ENCODE data around the gene SLC31A1. TPM values are rescaled to one million over a fixed set of nuclear protein-coding genes. Genes with fewer than 3 reads are reported as not detected.

Gene SLC31A1
- total RNA-seq, result 10 to 100 TPM in 2 of 3 donors, 1 to 10 TPM in 1; 7.9 to 27.8 (median 11.8) TPM
- total RNA-seq (2013), result 6.4 TPM

- H3K4me3 ChIP-seq (ENCODE audit: low read length), result peak within 1 kb of the TSS; percentile 96
- DNase-seq, result peak; percentile 96 to 99
- peak within 1 kb of the TSS; percentile 92 for H3K27ac ChIP-seq (ENCODE audit: low read length)
- no peaks in the 10 kb centered on the region for H3K27me3 ChIP-seq (ENCODE audit: control insufficient read depth, insufficient read depth, low read length)
- Mint-ChIP-seq H3K27me3 (ENCODE audit: low read depth in 2 of 2) (no peaks in the 10 kb centered on the region), H3K27ac (peak within 1 kb of the TSS; percentile 82 to 92), H3K4me3 (peak within 1 kb of the TSS; percentile 97), H3K9me3 (no peaks in the 10 kb centered on the region), H3K36me3 (no peaks in the 10 kb centered on the region), H3K4me1 (peaks cover 44 to 52% of the 10 kb centered on the region in 2 donors)
- WGBS (ENCODE audit: insufficient coverage), result under 1% methylated on average over 65 of the region's 65 CpGs
- intact Hi-C loops (cut with micrococcal nuclease), result loop anchor here (1.0 to 5.0 kb wide), 3 partner anchors 54 to 190 kb away; partner anchors contain the start of genes C9orf43, CDC26, POLE3 and PRPF4
- ATAC-seq, result peak; percentile 91 to 99 (median 95)
- TF ChIP-seq CTCF (IDR thresholded peaks at IDR 0.05), result no peak
- peaks cover 21% of the 10 kb centered on the region for H3K4me1 ChIP-seq (ENCODE audit: control insufficient read depth, insufficient read depth, low read length)
- no peaks in the 10 kb centered on the region for H3K9me3 ChIP-seq (ENCODE audit: control insufficient read depth, insufficient read depth, low read length)
- no peaks in the 10 kb centered on the region for H3K36me3 ChIP-seq (ENCODE audit: control insufficient read depth, insufficient read depth, low read length)
Measured at GRCh38 chr9:113221003-113221799, at the start of gene SLC31A1, which contains the start of gene FKBP15. Gene SLC31A1, plus strand, starts transcription at chr9:113221544. Its CDS starts 34,605 bp downstream, at chr9:113256149. Gene FKBP15, minus strand, starts transcription at chr9:113221277. Its CDS starts 34 bp downstream, at chr9:113221243.

- Mint-ChIP-seq H3K4me1 (no peaks in the 10 kb centered on the region), H3K9me3 (peaks cover 0 to 4% of the 10 kb centered on the region in 2 donors), H3K36me3 (peaks cover 50% of the 10 kb centered on the region), H3K27ac (no peak overlapping the region), H3K27me3 (ENCODE audit: low read depth in 2 of 2) (no peaks in the 10 kb centered on the region), H3K4me3 (no peak overlapping the region)
- DNase-seq (no peak), ATAC-seq (no peak)
- 100% methylated on average over 3 of the region's 3 CpGs for WGBS (ENCODE audit: insufficient coverage)
- intact Hi-C loops (cut with micrococcal nuclease), result no loop called here
- peaks cover 87% of the 10 kb centered on the region for H3K36me3 ChIP-seq (ENCODE audit: control insufficient read depth, insufficient read depth, low read length)
- no peaks in the 10 kb centered on the region for H3K27me3 ChIP-seq (ENCODE audit: control insufficient read depth, insufficient read depth, low read length)
- no peaks in the 10 kb centered on the region for H3K4me1 ChIP-seq (ENCODE audit: control insufficient read depth, insufficient read depth, low read length)
- no peak for TF ChIP-seq CTCF (IDR thresholded peaks at IDR 0.05)
- H3K9me3 ChIP-seq (ENCODE audit: control insufficient read depth, insufficient read depth, low read length), result no peaks in the 10 kb centered on the region
- H3K4me3 ChIP-seq (ENCODE audit: low read length), result no peak overlapping the region
- H3K27ac ChIP-seq (ENCODE audit: low read length), result no peak overlapping the region
Measured at GRCh38 chr9:113173341-113173740, 48.0 kb upstream of the SLC31A1 start.

GRCh38 chr9:113176803-113177202 lies 44.5 kb upstream of the SLC31A1 start:
- intact Hi-C loops (cut with micrococcal nuclease), result no loop called here
- H3K36me3 Mint-ChIP-seq, result peaks cover 54% of the 10 kb centered on the region
- no peak for TF ChIP-seq CTCF (IDR thresholded peaks at IDR 0.05)
- H3K27me3 ChIP-seq (ENCODE audit: control insufficient read depth, insufficient read depth, low read length), result no peaks in the 10 kb centered on the region
- H3K27ac Mint-ChIP-seq, result no peak overlapping the region
- 95% methylated on average over 6 of the region's 6 CpGs for WGBS (ENCODE audit: insufficient coverage)
- H3K4me1 ChIP-seq (ENCODE audit: control insufficient read depth, insufficient read depth, low read length), result no peaks in the 10 kb centered on the region
- no peaks in the 10 kb centered on the region for H3K4me1 Mint-ChIP-seq
- no peaks in the 10 kb centered on the region for H3K9me3 ChIP-seq (ENCODE audit: control insufficient read depth, insufficient read depth, low read length)
- peaks cover 87% of the 10 kb centered on the region for H3K36me3 ChIP-seq (ENCODE audit: control insufficient read depth, insufficient read depth, low read length)
- peaks cover 0 to 4% of the 10 kb centered on the region in 2 donors for H3K9me3 Mint-ChIP-seq
- H3K27me3 Mint-ChIP-seq (ENCODE audit: low read depth in 2 of 2), result no peaks in the 10 kb centered on the region
- H3K4me3 ChIP-seq (ENCODE audit: low read length), result no peak overlapping the region
- H3K27ac ChIP-seq (ENCODE audit: low read length), result no peak overlapping the region
- DNase-seq (no peak), ATAC-seq (no peak)
- no peak overlapping the region for H3K4me3 Mint-ChIP-seq
